ENCODE measurements around the gene GRPR.
A peak's percentile ranks its signal among the peaks of the same experiment; 100 is the strongest.
"Not testable (repeated sequence)": the region's sequence is repeated elsewhere in the genome, so short reads cannot be mapped to it uniquely, and the experiment has no call there.

Gene GRPR

GRCh38 chrX:16183843-16184242 is 60.5 kb downstream of the GRPR start:
- DNase-seq (ENCODE audit: low spot score): not testable (repeated sequence)

GRCh38 chrX:16185725-16186136 is 62.4 kb downstream of the GRPR start:
- DNase-seq (ENCODE audit: low spot score): peak; percentile 70

GRCh38 chrX:16186380-16187007 is 63.1 kb downstream of the GRPR start:
- no peak for DNase-seq (ENCODE audit: low spot score)

- no peak for DNase-seq (ENCODE audit: low spot score)
Observed at GRCh38 chrX:16187024-16187760, 63.8 kb downstream of the GRPR start.

GRCh38 chrX:16188687-16189086 is 65.3 kb downstream of the GRPR start:
- peak; percentile 32 for DNase-seq (ENCODE audit: low spot score)

- DNase-seq (ENCODE audit: low spot score): no peak
Observed at GRCh38 chrX:16191605-16192004, 68.2 kb downstream of the GRPR start.

- no peak for DNase-seq (ENCODE audit: low spot score)
Observed at GRCh38 chrX:16196829-16197228, 73.5 kb downstream of the GRPR start.

DNA sequence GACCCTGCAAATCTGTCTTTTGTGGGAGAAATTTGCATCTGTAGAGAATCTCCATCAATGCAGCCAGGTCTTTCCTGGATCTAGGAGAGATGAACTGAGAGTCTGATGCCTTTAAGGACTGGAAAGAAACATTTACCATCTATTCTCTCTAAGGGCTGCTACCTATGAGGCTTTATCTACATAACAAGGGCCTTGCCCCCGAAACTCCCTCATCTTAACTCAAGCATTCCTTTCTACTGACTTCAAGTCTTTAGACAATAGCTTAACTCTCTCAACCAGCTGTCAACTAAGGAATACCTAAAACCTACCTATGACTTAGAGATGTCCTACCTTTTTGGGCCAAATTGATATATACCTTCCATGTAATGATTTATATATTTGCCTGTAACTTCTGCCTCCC is 76.0 kb downstream of the GRPR start:
- no peak for DNase-seq (ENCODE audit: low spot score)

DNA sequence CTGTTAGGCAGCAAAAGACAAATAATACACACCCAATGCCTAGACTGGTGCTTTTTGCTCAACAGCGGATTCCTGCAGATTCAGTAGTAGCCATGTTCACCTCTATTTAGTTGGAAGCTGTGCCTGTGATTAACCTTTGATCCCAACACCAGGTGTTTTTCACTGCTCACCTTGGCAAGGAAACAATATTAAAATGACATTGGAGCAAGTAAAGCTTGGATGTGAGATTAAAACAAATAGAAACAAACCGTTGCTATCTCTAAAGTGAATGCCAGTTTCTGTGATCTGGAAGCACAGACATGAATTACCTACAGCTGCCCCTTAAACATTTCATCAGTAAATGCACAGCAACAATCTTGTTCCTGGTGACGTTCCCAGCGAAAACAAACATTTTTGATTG is 79.6 kb downstream of the GRPR start:
- no peak for DNase-seq (ENCODE audit: low spot score)

All from kidney capillary endothelial cell (primary cell).